ENCODE measurements around the gene SLITRK3.
"Not testable (repeated sequence)": the region's sequence is repeated elsewhere in the genome, so short reads cannot be mapped to it uniquely, and the experiment has no call there.

The SLITRK3 gene

GRCh38 chr3:165162883-165163282 lies 33.3 kb downstream of the SLITRK3 start:
- H3K27me3 Mint-ChIP-seq, result no peaks in the 10 kb centered on the region
- H3K9me3 Mint-ChIP-seq, result peaks cover 0 to 5% of the 10 kb centered on the region in 2 donors
- H3K4me1 Mint-ChIP-seq, result no peaks in the 10 kb centered on the region
- H3K4me3 Mint-ChIP-seq, result no peak overlapping the region
- ATAC-seq (replicated peaks), result no peak
- no peaks in the 10 kb centered on the region for H3K36me3 Mint-ChIP-seq
- no peak overlapping the region for H3K27ac Mint-ChIP-seq
- DNase-seq, result no peak

DNA sequence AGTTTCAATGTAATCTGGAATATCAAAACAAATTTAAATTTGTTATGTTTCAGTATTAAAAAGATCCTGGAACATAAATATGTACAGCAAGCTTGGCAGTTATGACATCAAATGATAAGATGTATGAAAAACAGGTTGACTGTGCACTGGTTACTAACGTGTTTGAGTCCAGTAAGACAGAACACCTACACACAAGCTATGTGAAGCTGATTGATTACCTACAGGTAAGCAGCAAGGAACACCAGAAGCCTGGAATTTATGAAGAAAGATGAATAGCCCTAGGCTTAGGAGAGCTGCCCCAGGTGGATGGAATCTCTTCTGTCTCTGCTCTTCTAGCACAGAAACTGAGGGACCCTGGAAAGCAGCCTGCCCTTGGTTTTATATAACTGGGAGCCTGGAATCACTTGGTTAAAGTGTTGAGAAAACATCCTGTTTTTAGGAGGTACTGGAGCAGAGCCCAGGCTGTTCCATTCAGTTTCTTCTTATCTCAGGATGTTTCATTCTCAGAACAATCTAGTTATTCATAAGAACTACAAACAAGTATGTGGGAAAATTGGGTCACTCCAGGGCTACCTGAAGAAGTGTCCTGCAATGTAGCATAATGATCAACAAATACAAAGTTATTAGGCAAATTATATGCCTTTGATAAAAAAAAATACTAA lies 36.3 kb downstream of the SLITRK3 start:
- no peaks in the 10 kb centered on the region for H3K27me3 Mint-ChIP-seq
- H3K4me3 Mint-ChIP-seq, result no peak overlapping the region
- H3K36me3 Mint-ChIP-seq, result no peaks in the 10 kb centered on the region
- no peaks in the 10 kb centered on the region for H3K4me1 Mint-ChIP-seq
- no peak for ATAC-seq (replicated peaks)
- DNase-seq, result no peak
- H3K9me3 Mint-ChIP-seq, result peaks cover 0 to 1% of the 10 kb centered on the region in 2 donors
- no peak overlapping the region for H3K27ac Mint-ChIP-seq

DNA sequence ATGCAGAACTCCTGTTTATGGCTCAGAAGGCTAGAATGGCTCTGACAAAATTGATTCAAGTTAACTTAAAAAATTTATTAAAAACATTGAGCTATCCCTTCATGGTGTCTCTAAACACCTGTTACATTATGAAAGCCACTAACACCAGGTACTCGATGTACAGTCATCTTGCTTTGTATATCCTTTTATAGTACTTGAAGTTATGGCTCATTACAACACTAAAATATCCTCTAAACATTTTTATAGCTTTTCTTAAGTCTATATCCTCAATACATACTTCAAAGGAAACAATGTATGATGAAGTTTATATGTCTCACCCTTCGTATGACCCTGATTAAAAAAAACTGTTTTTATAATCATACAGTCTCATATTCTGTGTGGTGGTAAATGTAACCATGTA lies 38.2 kb downstream of the SLITRK3 start:
- Mint-ChIP-seq H3K27ac (no peak overlapping the region), H3K9me3 (peaks cover 0 to 1% of the 10 kb centered on the region in 2 donors), H3K27me3 (no peaks in the 10 kb centered on the region), H3K4me1 (no peaks in the 10 kb centered on the region), H3K4me3 (no peak overlapping the region), H3K36me3 (no peaks in the 10 kb centered on the region)
- no peak for ATAC-seq (replicated peaks)
- DNase-seq, result no peak

DNA sequence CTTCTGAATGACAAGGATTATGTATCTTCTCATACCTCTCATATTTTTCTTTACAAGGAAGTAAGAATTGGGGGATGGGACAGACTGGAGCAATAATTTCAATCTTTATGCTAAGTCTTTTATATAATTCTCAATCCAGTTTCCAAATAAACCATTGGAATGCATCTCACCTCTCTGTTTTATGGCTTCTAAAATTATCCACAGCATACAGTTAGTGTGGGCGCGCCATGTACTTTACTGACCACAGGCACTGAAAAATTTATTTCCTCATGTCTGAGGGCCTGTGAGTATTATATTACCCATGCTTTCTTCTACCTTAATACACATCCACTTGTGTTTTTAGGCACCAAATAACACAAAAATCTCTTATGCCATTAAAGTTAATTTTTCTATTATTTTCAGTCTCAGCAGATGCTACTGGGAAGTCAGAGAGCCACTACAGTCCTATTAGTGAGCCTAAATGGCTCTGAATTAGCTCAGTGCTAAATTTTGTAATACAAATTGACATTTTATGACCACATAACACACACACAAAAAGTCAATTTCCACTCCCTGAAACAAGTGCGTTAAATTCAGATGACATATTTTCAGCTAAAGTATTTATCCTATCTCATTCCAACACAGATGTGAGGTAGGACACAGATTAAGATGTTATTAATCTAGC lies 39.3 kb downstream of the SLITRK3 start:
- no peak for ATAC-seq (replicated peaks)
- no peak for DNase-seq
- Mint-ChIP-seq H3K4me1 (no peaks in the 10 kb centered on the region), H3K4me3 (no peak overlapping the region), H3K27ac (no peak overlapping the region), H3K27me3 (no peaks in the 10 kb centered on the region), H3K36me3 (no peaks in the 10 kb centered on the region), H3K9me3 (peaks cover 0 to 1% of the 10 kb centered on the region in 2 donors)

DNA sequence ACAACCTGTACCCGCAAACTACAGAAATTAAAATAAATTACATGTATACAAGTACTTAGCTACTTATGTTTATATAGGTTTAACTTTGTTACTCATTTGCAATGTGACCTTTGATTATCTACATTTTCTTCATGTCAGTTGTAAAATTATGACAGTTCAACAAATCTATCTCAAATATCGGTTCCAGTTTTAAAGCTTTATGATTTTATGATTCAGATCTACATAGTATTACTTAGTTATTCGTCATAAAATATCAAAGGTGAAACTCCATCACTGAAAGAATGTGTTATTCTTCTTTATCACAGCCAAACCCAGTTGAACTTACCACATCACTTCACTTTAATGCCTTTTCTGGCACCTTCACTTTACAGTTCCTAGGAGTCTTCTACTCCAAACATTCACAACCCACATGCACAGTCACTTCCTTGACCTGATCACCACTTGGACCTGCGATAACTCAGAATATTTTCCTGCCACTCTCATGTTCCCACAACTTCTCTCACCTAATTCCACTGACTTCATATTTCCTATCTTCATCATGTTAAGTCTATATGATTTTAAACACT lies 47.2 kb downstream of the SLITRK3 start:
- DNase-seq (no peak), ATAC-seq (replicated peaks) (no peak)
- no peaks in the 10 kb centered on the region for H3K27me3 Mint-ChIP-seq
- no peaks in the 10 kb centered on the region for H3K36me3 Mint-ChIP-seq
- H3K27ac Mint-ChIP-seq, result no peak overlapping the region
- no peaks in the 10 kb centered on the region for H3K9me3 Mint-ChIP-seq
- no peak overlapping the region for H3K4me3 Mint-ChIP-seq
- no peaks in the 10 kb centered on the region for H3K4me1 Mint-ChIP-seq

- Mint-ChIP-seq H3K4me3 (no peak overlapping the region), H3K27ac (no peak overlapping the region), H3K4me1 (no peaks in the 10 kb centered on the region), H3K27me3 (no peaks in the 10 kb centered on the region), H3K36me3 (no peaks in the 10 kb centered on the region), H3K9me3 (no peaks in the 10 kb centered on the region)
- DNase-seq (no peak), ATAC-seq (replicated peaks) (no peak)
Measured at GRCh38 chr3:165144271-165144670, 51.9 kb downstream of the SLITRK3 start.

GRCh38 chr3:165139918-165140317 lies 56.3 kb downstream of the SLITRK3 start:
- not testable (repeated sequence) for H3K9me3 Mint-ChIP-seq; H3K4me1 Mint-ChIP-seq; H3K27ac Mint-ChIP-seq; H3K27me3 Mint-ChIP-seq; H3K36me3 Mint-ChIP-seq; DNase-seq; ATAC-seq (replicated peaks); H3K4me3 Mint-ChIP-seq
